Chondrocyte (in vitro differentiated cells): ENCODE measurements around the gene TGFBR1. TPM values are rescaled to one million over a fixed set of nuclear protein-coding genes. Genes with fewer than 3 reads are reported as not detected.
"Not testable (repeated sequence)": the region's sequence is repeated elsewhere in the genome, so short reads cannot be mapped to it uniquely, and the experiment has no call there.

Experiments
- DNase-seq: peaks from one replicate; pipeline ENCODE4 v3.0.0; 2021; ENCODE audit warnings: mixed read lengths, low spot score
- H3K27ac Mint-ChIP-seq: one replicate; pipeline ENCODE4 v1.8.0; 2021; ENCODE audit warnings: mild to moderate bottlenecking, moderate library complexity, mixed read lengths; ENCODE audit not compliant: unreplicated experiment
- H3K27me3 Mint-ChIP-seq: 2 replicates; pipeline ENCODE4 v1.8.0; 2021; ENCODE audit warnings: low read depth, mixed read lengths
- H3K36me3 Mint-ChIP-seq: 2 replicates; pipeline ENCODE4 v1.8.0; 2021; ENCODE audit warnings: low read depth, mixed read lengths
- H3K4me1 Mint-ChIP-seq: 2 replicates; pipeline ENCODE4 v1.8.0; 2021; ENCODE audit warnings: low read depth, mild to moderate bottlenecking, mixed read lengths
- H3K4me3 Mint-ChIP-seq: one replicate; pipeline ENCODE4 v1.8.0; 2021; ENCODE audit warnings: mild to moderate bottlenecking, moderate library complexity, mixed read lengths; ENCODE audit not compliant: unreplicated experiment
- H3K9me3 Mint-ChIP-seq: 2 replicates; pipeline ENCODE4 v1.8.0; 2021; ENCODE audit warnings: low read depth, mixed read lengths
- total RNA-seq: library from RNA; stranded (reverse); gene quantifications from 3 replicates; pipeline ENCODE4 v1.2.1, GENCODE V29; 2021
- TF ChIP-seq, protein P1 (sequence below): fragments of 200-600 bp; sonication (generic); IDR thresholded peaks from 2 replicates; pipeline ENCODE4 v1.5.0; 2021; ENCODE audit warnings: antibody characterized with exemption, mild to moderate bottlenecking, moderate library complexity

Gene TGFBR1
- total RNA-seq, 1 donor from 2014 or later, result 109 TPM

GRCh38 chr9:99192786-99193465, 88.0 kb downstream of the TGFBR1 start:
- Mint-ChIP-seq H3K27me3 (peaks cover 10% of the 10 kb centered on the region), H3K27ac (no peak overlapping the region), H3K36me3 (no peaks in the 10 kb centered on the region), H3K9me3 (peaks cover 4% of the 10 kb centered on the region), H3K4me3 (no peak overlapping the region), H3K4me1 (no peaks in the 10 kb centered on the region)
- DNase-seq, result no peak
- TF ChIP-seq, protein P1, sequence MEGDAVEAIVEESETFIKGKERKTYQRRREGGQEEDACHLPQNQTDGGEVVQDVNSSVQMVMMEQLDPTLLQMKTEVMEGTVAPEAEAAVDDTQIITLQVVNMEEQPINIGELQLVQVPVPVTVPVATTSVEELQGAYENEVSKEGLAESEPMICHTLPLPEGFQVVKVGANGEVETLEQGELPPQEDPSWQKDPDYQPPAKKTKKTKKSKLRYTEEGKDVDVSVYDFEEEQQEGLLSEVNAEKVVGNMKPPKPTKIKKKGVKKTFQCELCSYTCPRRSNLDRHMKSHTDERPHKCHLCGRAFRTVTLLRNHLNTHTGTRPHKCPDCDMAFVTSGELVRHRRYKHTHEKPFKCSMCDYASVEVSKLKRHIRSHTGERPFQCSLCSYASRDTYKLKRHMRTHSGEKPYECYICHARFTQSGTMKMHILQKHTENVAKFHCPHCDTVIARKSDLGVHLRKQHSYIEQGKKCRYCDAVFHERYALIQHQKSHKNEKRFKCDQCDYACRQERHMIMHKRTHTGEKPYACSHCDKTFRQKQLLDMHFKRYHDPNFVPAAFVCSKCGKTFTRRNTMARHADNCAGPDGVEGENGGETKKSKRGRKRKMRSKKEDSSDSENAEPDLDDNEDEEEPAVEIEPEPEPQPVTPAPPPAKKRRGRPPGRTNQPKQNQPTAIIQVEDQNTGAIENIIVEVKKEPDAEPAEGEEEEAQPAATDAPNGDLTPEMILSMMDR, result peak; percentile 23

DNA sequence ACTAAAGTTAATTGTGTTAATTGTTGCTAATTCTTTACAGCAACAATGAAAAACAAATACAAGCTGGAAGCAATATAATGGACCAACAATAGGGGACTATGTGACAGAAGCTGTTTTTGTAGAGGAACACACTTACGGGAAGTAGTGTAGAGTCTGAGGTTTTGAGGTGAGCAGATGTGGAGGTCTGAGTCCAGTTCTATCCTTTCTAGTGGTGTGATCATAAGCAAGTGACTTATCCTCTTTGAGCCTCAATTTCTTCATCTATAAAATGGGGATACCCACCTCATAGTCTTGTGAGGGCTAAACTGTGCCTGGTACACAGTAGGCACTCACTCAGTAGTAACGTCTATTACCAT, 88.5 kb downstream of the TGFBR1 start:
- Mint-ChIP-seq H3K9me3 (peaks cover 4% of the 10 kb centered on the region), H3K27ac (no peak overlapping the region), H3K4me1 (no peaks in the 10 kb centered on the region), H3K27me3 (peaks cover 7% of the 10 kb centered on the region), H3K4me3 (no peak overlapping the region), H3K36me3 (no peaks in the 10 kb centered on the region)
- TF ChIP-seq, protein P1, result no peak
- no peak for DNase-seq

DNA sequence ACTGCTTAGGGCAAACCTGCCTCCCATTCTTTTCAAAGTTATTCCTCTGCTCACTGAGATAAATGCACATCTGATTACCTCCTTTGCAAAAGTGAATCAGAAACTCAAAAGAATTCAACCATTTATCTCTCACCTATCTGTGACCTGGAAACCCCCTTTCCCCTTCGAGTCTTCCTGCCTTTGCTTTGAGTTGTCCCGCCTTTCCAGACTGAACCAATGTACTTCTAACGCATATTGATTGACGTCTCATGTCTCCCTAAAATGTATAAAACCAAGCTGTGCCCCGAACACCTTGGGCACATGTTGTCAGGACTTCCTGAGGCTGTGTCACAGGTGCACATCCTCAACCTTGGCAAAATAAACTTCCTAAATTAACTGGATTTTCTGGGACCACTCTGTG, 91.6 kb downstream of the TGFBR1 start:
- H3K36me3 Mint-ChIP-seq, H3K27me3 Mint-ChIP-seq, H3K9me3 Mint-ChIP-seq, H3K4me3 Mint-ChIP-seq, H3K27ac Mint-ChIP-seq, H3K4me1 Mint-ChIP-seq, DNase-seq: not testable (repeated sequence)

GRCh38 chr9:99197124-99197630, 92.3 kb downstream of the TGFBR1 start:
- Mint-ChIP-seq H3K36me3 (no peaks in the 10 kb centered on the region), H3K27me3 (no peaks in the 10 kb centered on the region), H3K27ac (no peak overlapping the region), H3K4me3 (no peak overlapping the region), H3K9me3 (peaks cover 4% of the 10 kb centered on the region), H3K4me1 (no peaks in the 10 kb centered on the region)
- DNase-seq, result no peak
- TF ChIP-seq, protein P1, result peak; percentile 21

DNA sequence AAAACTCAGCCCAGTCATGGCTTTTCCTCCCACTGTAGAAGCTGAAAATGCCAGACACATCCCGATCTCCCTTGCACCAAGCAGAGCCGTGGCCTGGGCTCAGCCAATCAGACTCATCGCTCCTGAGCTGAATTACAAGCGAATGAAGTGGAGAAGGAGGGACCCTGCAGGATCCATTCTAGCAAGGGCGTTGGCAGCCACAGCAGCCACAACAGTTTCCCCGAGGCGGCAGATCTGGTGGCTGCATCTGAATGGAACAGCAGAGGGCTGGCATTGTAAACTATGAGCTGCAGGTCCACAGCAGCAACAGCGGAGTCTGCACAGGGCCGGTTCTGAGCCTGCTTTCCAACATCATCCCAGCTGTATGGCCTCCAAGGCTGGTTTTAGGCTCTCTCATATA, 93.1 kb downstream of the TGFBR1 start:
- TF ChIP-seq, protein P1, result no peak
- no peaks in the 10 kb centered on the region for H3K36me3 Mint-ChIP-seq
- no peak overlapping the region for H3K27ac Mint-ChIP-seq

More for the DNA sequence above, 93.1 kb downstream of the TGFBR1 start:
- H3K4me3 Mint-ChIP-seq, result no peak overlapping the region
- H3K4me1 Mint-ChIP-seq, result no peaks in the 10 kb centered on the region
- no peaks in the 10 kb centered on the region for H3K27me3 Mint-ChIP-seq
- peaks cover 4% of the 10 kb centered on the region for H3K9me3 Mint-ChIP-seq
- DNase-seq, result no peak
